ENCODE measurements around the gene IMPACT.

DNA sequence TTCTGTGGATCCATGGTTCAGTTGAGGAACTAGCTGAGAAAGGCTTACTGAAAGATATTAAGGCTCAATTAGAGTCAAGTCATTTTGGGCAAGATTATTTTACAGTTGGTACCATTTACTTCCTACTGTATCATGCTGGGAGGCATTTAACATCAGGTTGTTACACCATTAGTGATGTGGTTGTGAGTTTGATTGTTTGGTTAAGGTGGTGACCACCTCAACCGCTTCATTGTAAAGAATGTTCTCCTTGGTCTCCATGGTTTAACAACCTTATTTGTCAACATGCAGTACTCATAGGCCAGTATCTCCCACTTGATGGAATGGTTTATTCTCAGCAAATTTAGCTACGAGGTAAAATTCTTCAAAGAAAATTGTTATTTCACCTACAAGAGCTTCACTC lies 68.1 kb downstream of the IMPACT start:
- TF ChIP-seq, protein P1, sequence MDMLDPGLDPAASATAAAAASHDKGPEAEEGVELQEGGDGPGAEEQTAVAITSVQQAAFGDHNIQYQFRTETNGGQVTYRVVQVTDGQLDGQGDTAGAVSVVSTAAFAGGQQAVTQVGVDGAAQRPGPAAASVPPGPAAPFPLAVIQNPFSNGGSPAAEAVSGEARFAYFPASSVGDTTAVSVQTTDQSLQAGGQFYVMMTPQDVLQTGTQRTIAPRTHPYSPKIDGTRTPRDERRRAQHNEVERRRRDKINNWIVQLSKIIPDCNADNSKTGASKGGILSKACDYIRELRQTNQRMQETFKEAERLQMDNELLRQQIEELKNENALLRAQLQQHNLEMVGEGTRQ (IDR thresholded peaks at IDR 0.05; ENCODE audit: low read length), result no peak
- TF ChIP-seq NRF1 (IDR thresholded peaks at IDR 0.05; ENCODE audit: low read depth, low read length) (no peak), HDAC6 (IDR thresholded peaks at IDR 0.05; ENCODE audit: low read depth, low read length) (no peak), GABPA (IDR thresholded peaks at IDR 0.05; ENCODE audit: borderline replicate concordance, insufficient read depth, low read length) (no peak), ATF3 (IDR thresholded peaks at IDR 0.05; ENCODE audit: insufficient read depth, low read depth, low read length) (no peak), CHD2 (IDR thresholded peaks at IDR 0.05; ENCODE audit: low read length) (no peak), POLR2A (IDR thresholded peaks at IDR 0.05; ENCODE audit: control extremely low read depth in 1 of 2, low read depth in 2 of 2, low read length in 2 of 2) (no peak), RAD21 (IDR thresholded peaks at IDR 0.05 in 1 of 2, conservative IDR thresholded peaks at IDR 0.05 in 1 of 2; ENCODE audit: low read depth in 2 of 2, low read length in 2 of 2) (no peak), BACH1 (IDR thresholded peaks at IDR 0.05; ENCODE audit: low read length) (no peak), TAF1 (IDR thresholded peaks at IDR 0.05; ENCODE audit: low read depth, low read length) (no peak), SUZ12 (IDR thresholded peaks at IDR 0.05; ENCODE audit: low read length) (no peak)
- TF ChIP-seq, protein P2, sequence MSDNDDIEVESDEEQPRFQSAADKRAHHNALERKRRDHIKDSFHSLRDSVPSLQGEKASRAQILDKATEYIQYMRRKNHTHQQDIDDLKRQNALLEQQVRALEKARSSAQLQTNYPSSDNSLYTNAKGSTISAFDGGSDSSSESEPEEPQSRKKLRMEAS (IDR thresholded peaks at IDR 0.05), result no peak

All from H1 (cell line).